Measurements from ENCODE around the gene NRL. TPM values are rescaled to one million over a fixed set of nuclear protein-coding genes. Genes with fewer than 3 reads are reported as not detected.

NRL gene
- total RNA-seq, 1 donor from 2014 or later = 0.54 TPM

GRCh38 chr14:24087004-24087403 is 27.7 kb downstream of the NRL start:
- Mint-ChIP-seq H3K27me3 (ENCODE audit: insufficient read depth, low read depth) (peaks cover 19% of the 10 kb centered on the region), H3K27ac (no peak overlapping the region), H3K36me3 (no peaks in the 10 kb centered on the region), H3K9me3 (no peaks in the 10 kb centered on the region), H3K4me3 (no peak overlapping the region), H3K4me1 (peaks cover 13% of the 10 kb centered on the region)
- Histone ChIP-seq H2AFZ (replicated peaks) (no peak overlapping the region), H3K4me1 (peaks cover 19% of the 10 kb centered on the region), H3K9ac (no peak overlapping the region), H3K4me2 (peak overlapping the region; percentile 60), H3K27ac (no peak overlapping the region), H3K79me2 (ENCODE audit: low read depth) (no peaks in the 10 kb centered on the region), H3K36me3 (no peaks in the 10 kb centered on the region), H4K20me1 (ENCODE audit: low read depth) (no peaks in the 10 kb centered on the region), H3K4me3 (no peak overlapping the region), H3K27me3 (peaks cover 22% of the 10 kb centered on the region), H3K9me3 (ENCODE audit: low read depth) (no peaks in the 10 kb centered on the region), H3F3A (ENCODE audit: low read depth) (no peaks in the 10 kb centered on the region)
- TF ChIP-seq EZH2 (IDR thresholded peaks at IDR 0.05) (no peak), CTCF (IDR thresholded peaks at IDR 0.05) (no peak), EZH2phosphoT487 (IDR thresholded peaks at IDR 0.05) (no peak)
- no peak for DNase-seq (ENCODE audit: low spot score)

- Histone ChIP-seq H4K20me1 (ENCODE audit: low read depth) (no peaks in the 10 kb centered on the region), H3K27me3 (peaks cover 29% of the 10 kb centered on the region), H3K27ac (no peak overlapping the region), H3K9me3 (ENCODE audit: low read depth) (no peaks in the 10 kb centered on the region), H3K9ac (no peak overlapping the region), H3K4me2 (peak overlapping the region; percentile 60), H3K4me3 (no peak overlapping the region), H3K36me3 (no peaks in the 10 kb centered on the region), H3K79me2 (ENCODE audit: low read depth) (no peaks in the 10 kb centered on the region), H3F3A (ENCODE audit: low read depth) (no peaks in the 10 kb centered on the region), H3K4me1 (peaks cover 24% of the 10 kb centered on the region), H2AFZ (replicated peaks) (no peak overlapping the region)
- H3K9me3 Mint-ChIP-seq = no peaks in the 10 kb centered on the region
- H3K4me3 Mint-ChIP-seq = no peak overlapping the region
- DNase-seq (ENCODE audit: low spot score) = peak; percentile 74
- no peaks in the 10 kb centered on the region for H3K36me3 Mint-ChIP-seq
- TF ChIP-seq CTCF (IDR thresholded peaks at IDR 0.05) (no peak), EZH2phosphoT487 (IDR thresholded peaks at IDR 0.05) (no peak), EZH2 (IDR thresholded peaks at IDR 0.05) (no peak)
- H3K27ac Mint-ChIP-seq = no peak overlapping the region
- H3K4me1 Mint-ChIP-seq = peaks cover 15% of the 10 kb centered on the region
- peaks cover 23% of the 10 kb centered on the region for H3K27me3 Mint-ChIP-seq (ENCODE audit: insufficient read depth, low read depth)
Measured at GRCh38 chr14:24086193-24086955, 28.4 kb downstream of the NRL start.

- no peak overlapping the region for H3K4me3 Mint-ChIP-seq
- H3K79me2 ChIP-seq (ENCODE audit: low read depth) = no peaks in the 10 kb centered on the region
Measured at GRCh38 chr14:24085215-24085614, 29.5 kb downstream of the NRL start.

GRCh38 chr14:24084440-24084839 is 30.3 kb downstream of the NRL start:
- Mint-ChIP-seq H3K4me3 (no peak overlapping the region), H3K36me3 (no peaks in the 10 kb centered on the region), H3K9me3 (no peaks in the 10 kb centered on the region), H3K27ac (no peak overlapping the region), H3K4me1 (peaks cover 21% of the 10 kb centered on the region), H3K27me3 (ENCODE audit: insufficient read depth, low read depth) (peaks cover 35% of the 10 kb centered on the region)
- peaks cover 14% of the 10 kb centered on the region for H3F3A ChIP-seq (ENCODE audit: low read depth)
- no peak overlapping the region for H3K4me3 ChIP-seq
- H2AFZ ChIP-seq (replicated peaks) = no peak overlapping the region
- peaks cover 39% of the 10 kb centered on the region for H3K27me3 ChIP-seq
- H3K4me1 ChIP-seq = peaks cover 32% of the 10 kb centered on the region
- H3K79me2 ChIP-seq (ENCODE audit: low read depth) = no peaks in the 10 kb centered on the region
- no peak for DNase-seq (ENCODE audit: low spot score)
- TF ChIP-seq EZH2 (IDR thresholded peaks at IDR 0.05) (no peak), EZH2phosphoT487 (IDR thresholded peaks at IDR 0.05) (no peak), CTCF (IDR thresholded peaks at IDR 0.05) (no peak)
- H3K27ac ChIP-seq = no peak overlapping the region
- no peak overlapping the region for H3K9ac ChIP-seq
- H3K36me3 ChIP-seq = no peaks in the 10 kb centered on the region
- H4K20me1 ChIP-seq (ENCODE audit: low read depth) = no peaks in the 10 kb centered on the region
- H3K9me3 ChIP-seq (ENCODE audit: low read depth) = no peaks in the 10 kb centered on the region
- H3K4me2 ChIP-seq = no peak overlapping the region

More at GRCh38 chr14:24085215-24085614, 29.5 kb downstream of the NRL start:
- H3K4me1 Mint-ChIP-seq = peaks cover 18% of the 10 kb centered on the region
- no peak overlapping the region for H3K9ac ChIP-seq
- H3K27ac Mint-ChIP-seq = no peak overlapping the region
- H3K4me2 ChIP-seq = no peak overlapping the region
- no peaks in the 10 kb centered on the region for H3K9me3 ChIP-seq (ENCODE audit: low read depth)
- H3K27me3 Mint-ChIP-seq (ENCODE audit: insufficient read depth, low read depth) = peaks cover 31% of the 10 kb centered on the region
- H3K36me3 ChIP-seq = no peaks in the 10 kb centered on the region
- H2AFZ ChIP-seq (replicated peaks) = no peak overlapping the region
- H3K27me3 ChIP-seq = peaks cover 37% of the 10 kb centered on the region
- no peaks in the 10 kb centered on the region for H3K9me3 Mint-ChIP-seq
- H3K27ac ChIP-seq = no peak overlapping the region
- TF ChIP-seq EZH2 (IDR thresholded peaks at IDR 0.05) = no peak
- no peaks in the 10 kb centered on the region for H4K20me1 ChIP-seq (ENCODE audit: low read depth)
- no peaks in the 10 kb centered on the region for H3K36me3 Mint-ChIP-seq
- H3K4me1 ChIP-seq = peaks cover 29% of the 10 kb centered on the region
- DNase-seq (ENCODE audit: low spot score) = no peak
- H3K4me3 ChIP-seq = no peak overlapping the region
- H3F3A ChIP-seq (ENCODE audit: low read depth) = peaks cover 8% of the 10 kb centered on the region
